Left lung (tissue), 10 donors: ENCODE data around the gene SMAD7. TPM values are rescaled to one million over a fixed set of nuclear protein-coding genes. Genes with fewer than 3 reads are reported as not detected.

Experiments
- ATAC-seq: fragments of 200-7000 bp; cut with Tn5 transposase; one replicate; pipeline ENCODE4 v1.9.1; 2020; ENCODE audit warnings: moderate library complexity
- DNase-seq, 4 donors: peaks; one replicate each; pipeline ENCODE4 v3.0.0-alpha.2; 2013 to 2020
- H3K27ac ChIP-seq, 2 donors: fragments of 200-600 bp; sonication (generic) in 1 of 2; one replicate each; pipeline versions ENCODE4 v1.5.0 to v1.8.0; 2020 to 2021
- H3K27me3 ChIP-seq, 2 donors: fragments of 200-600 bp; sonication (generic) in 1 of 2; one replicate each; pipeline versions ENCODE4 v1.5.0 to v1.8.0; 2020 to 2021
- H3K36me3 ChIP-seq, 2 donors: fragments of 200-600 bp; sonication (generic) in 1 of 2; one replicate each; pipeline versions ENCODE4 v1.5.0 to v1.8.0; 2020 to 2021
- H3K4me1 ChIP-seq, 2 donors: fragments of 200-600 bp; one replicate each; pipeline ENCODE4 v1.8.0; 2021
- H3K4me3 ChIP-seq, 2 donors: fragments of 200-600 bp; sonication (generic) in 1 of 2; one replicate each; pipeline versions ENCODE4 v1.5.0 to v1.8.0; 2020 to 2021; ENCODE audit warnings: mild to moderate bottlenecking in 1 of 2
- H3K9me3 ChIP-seq, 2 donors: fragments of 200-600 bp; sonication (generic) in 1 of 2; one replicate each; pipeline versions ENCODE4 v1.5.0 to v1.8.0; 2020 to 2021
- intact Hi-C, 2 donors: fragments of 100-400 bp; cut with DNase I; formaldehyde crosslinking; loops; one replicate each; pipeline versions ENCODE4 v1.11.2 to v1.14.2; 2022
- polyA plus RNA-seq, 6 donors: library from polyadenylated mRNA; unstranded; fragments of 120-200 nt; gene quantifications; one replicate each; pipeline ENCODE4 v1.2.1, GENCODE V29; 2013; ENCODE audit not compliant: insufficient read length in 6 of 6
- total RNA-seq, 2 donors: library from RNA; stranded (reverse); fragmentation: NEBNext Ultra II Directional; extraction: Animal tissue kit (Norgen Biotek cat#: 25700); gene quantifications; one replicate each; pipeline ENCODE4 v1.2.1, GENCODE V29; 2021
- TF ChIP-seq, protein P1 (sequence below), 2 donors: fragments of 200-600 bp; sonication (generic) in 1 of 2; IDR thresholded peaks; one replicate each; pipeline versions ENCODE4 v1.5.0 to v1.8.0; 2021; ENCODE audit warnings: antibody characterized with exemption in 2 of 2
- donor health status: DM: no; HTN: yes; CAD: no.
- donor health status: DM: no; HTN: no; CAD: no.

SMAD7 gene
- total and polyA plus RNA-seq, 8 donors: 43.3 to 71.2 (median 61.9) TPM

- ATAC-seq (no peak), DNase-seq (peak in 1 of 4 donors; percentile 27)
- Histone ChIP-seq H3K36me3 (no peaks in the 10 kb centered on the region), H3K4me1 (peaks cover 9 to 18% of the 10 kb centered on the region in 2 donors), H3K27me3 (no peaks in the 10 kb centered on the region), H3K4me3 (no peak overlapping the region), H3K27ac (no peak overlapping the region), H3K9me3 (no peaks in the 10 kb centered on the region)
- TF ChIP-seq, protein P1, sequence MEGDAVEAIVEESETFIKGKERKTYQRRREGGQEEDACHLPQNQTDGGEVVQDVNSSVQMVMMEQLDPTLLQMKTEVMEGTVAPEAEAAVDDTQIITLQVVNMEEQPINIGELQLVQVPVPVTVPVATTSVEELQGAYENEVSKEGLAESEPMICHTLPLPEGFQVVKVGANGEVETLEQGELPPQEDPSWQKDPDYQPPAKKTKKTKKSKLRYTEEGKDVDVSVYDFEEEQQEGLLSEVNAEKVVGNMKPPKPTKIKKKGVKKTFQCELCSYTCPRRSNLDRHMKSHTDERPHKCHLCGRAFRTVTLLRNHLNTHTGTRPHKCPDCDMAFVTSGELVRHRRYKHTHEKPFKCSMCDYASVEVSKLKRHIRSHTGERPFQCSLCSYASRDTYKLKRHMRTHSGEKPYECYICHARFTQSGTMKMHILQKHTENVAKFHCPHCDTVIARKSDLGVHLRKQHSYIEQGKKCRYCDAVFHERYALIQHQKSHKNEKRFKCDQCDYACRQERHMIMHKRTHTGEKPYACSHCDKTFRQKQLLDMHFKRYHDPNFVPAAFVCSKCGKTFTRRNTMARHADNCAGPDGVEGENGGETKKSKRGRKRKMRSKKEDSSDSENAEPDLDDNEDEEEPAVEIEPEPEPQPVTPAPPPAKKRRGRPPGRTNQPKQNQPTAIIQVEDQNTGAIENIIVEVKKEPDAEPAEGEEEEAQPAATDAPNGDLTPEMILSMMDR (IDR thresholded peaks at IDR 0.05): no peak
- intact Hi-C loops: no loop called here
These were observed 60.6 kb downstream of the SMAD7 start for GRCh38 chr18:48889981-48890762.

GRCh38 chr18:48889115-48889941, 61.4 kb downstream of the SMAD7 start:
- no peak overlapping the region for H3K27ac ChIP-seq
- ATAC-seq (peak; percentile 53), DNase-seq (peak; percentile 47 to 80 (median 64))
- no peaks in the 10 kb centered on the region for H3K27me3 ChIP-seq
- intact Hi-C loops: no loop called here
- H3K4me3 ChIP-seq: no peak overlapping the region
- no peaks in the 10 kb centered on the region for H3K9me3 ChIP-seq
- TF ChIP-seq, protein P1 (IDR thresholded peaks at IDR 0.05): no peak
- no peaks in the 10 kb centered on the region for H3K36me3 ChIP-seq
- peaks cover 6 to 18% of the 10 kb centered on the region in 2 donors for H3K4me1 ChIP-seq

- peaks cover 6 to 18% of the 10 kb centered on the region in 2 donors for H3K4me1 ChIP-seq
- DNase-seq (no peak), ATAC-seq (no peak)
- TF ChIP-seq, protein P1 (IDR thresholded peaks at IDR 0.05): no peak
- no peaks in the 10 kb centered on the region for H3K36me3 ChIP-seq
- H3K9me3 ChIP-seq: no peaks in the 10 kb centered on the region
- no peak overlapping the region for H3K27ac ChIP-seq
- no peaks in the 10 kb centered on the region for H3K27me3 ChIP-seq
- no peak overlapping the region for H3K4me3 ChIP-seq
- intact Hi-C loops: no loop called here
These were observed 62.0 kb downstream of the SMAD7 start for GRCh38 chr18:48888773-48889080.

DNA sequence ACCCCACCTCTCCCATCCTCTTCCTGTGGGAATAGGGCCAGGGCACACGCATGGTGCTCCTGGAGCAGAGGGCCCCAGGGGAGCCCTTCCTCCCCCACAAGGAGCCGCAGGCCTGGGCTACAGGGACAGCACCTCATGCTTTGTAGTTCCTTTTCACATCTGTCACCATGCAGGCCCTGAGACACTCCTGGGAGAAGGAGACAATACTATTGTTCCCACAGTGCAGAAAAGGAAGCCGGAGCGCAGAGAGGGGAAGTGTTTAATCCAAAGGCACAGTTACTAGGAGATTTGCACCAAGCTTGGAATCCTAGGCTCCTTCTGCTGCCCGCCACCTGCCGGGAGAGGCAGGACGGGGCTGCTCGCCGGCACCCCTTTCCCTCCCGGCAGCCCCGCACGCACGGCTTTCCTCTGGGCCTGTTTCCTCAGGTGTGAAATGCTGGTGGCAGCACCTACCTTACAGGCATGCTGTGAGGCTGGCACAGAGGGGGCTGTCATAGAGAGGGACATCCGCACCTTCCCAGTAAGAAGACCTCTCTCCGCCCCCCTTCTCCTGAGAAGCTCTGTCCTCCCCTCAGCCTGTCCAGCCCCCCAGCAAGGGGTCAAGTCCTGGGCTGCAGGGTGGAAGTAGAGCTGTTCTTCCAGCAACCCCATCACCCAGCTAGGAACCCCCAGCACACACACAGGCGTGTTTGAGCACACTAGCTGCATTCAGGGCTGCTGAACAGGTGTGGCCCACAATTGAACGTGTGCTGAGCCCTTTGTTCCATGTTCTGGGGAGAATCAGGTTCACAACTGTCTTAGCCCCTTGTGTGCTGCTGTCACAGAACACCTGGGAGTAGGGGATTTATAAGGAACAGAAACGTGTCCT, 62.6 kb downstream of the SMAD7 start:
- H3K27ac ChIP-seq: no peak overlapping the region
- DNase-seq (no peak), ATAC-seq (no peak)
- TF ChIP-seq, protein P1 (IDR thresholded peaks at IDR 0.05): no peak
- H3K36me3 ChIP-seq: no peaks in the 10 kb centered on the region
- intact Hi-C loops: no loop called here
- no peaks in the 10 kb centered on the region for H3K9me3 ChIP-seq
- no peaks in the 10 kb centered on the region for H3K27me3 ChIP-seq
- H3K4me1 ChIP-seq: peaks cover 6 to 14% of the 10 kb centered on the region in 2 donors
- H3K4me3 ChIP-seq: no peak overlapping the region
